HEK293T (cell line): ENCODE data around the gene IZUMO1.

ENCODE experiments used
- BHLHE40 ChIP-seq: fragments of 450-650 bp; IDR thresholded peaks from 2 replicates; pipeline ENCODE4 v1.6.1; 2016; ENCODE audit warnings: mild to moderate bottlenecking, moderate library complexity, borderline replicate concordance
- CTBP1 ChIP-seq: fragments of 450-650 bp; IDR thresholded peaks from 2 replicates; pipeline ENCODE4 v1.6.1; 2016; ENCODE audit warnings: borderline replicate concordance
- FOXA1 ChIP-seq: fragments of 450-650 bp; IDR thresholded peaks from 2 replicates; pipeline ENCODE4 v1.6.1; 2016; ENCODE audit warnings: mild to moderate bottlenecking
- FOXK2 ChIP-seq: fragments of 450-650 bp; IDR thresholded peaks from 2 replicates; pipeline ENCODE4 v1.6.1; 2016; ENCODE audit warnings: mild to moderate bottlenecking
- FOXM1 ChIP-seq: fragments of 450-650 bp; IDR thresholded peaks from 2 replicates; pipeline ENCODE4 v1.6.1; 2017; ENCODE audit warnings: mild to moderate bottlenecking, borderline replicate concordance
- HDGF ChIP-seq: fragments of 450-650 bp; IDR thresholded peaks from 2 replicates; pipeline ENCODE4 v1.6.1; 2017; ENCODE audit warnings: antibody characterized with exemption, borderline replicate concordance
- LEF1 ChIP-seq: fragments of 450-650 bp; IDR thresholded peaks from 2 replicates; pipeline ENCODE4 v1.6.1; 2017; ENCODE audit warnings: mild to moderate bottlenecking, borderline replicate concordance
- NFRKB ChIP-seq: fragments of 450-650 bp; IDR thresholded peaks from 2 replicates; pipeline ENCODE4 v1.6.1; 2016; ENCODE audit warnings: mild to moderate bottlenecking, moderate library complexity
- PKNOX1 ChIP-seq: fragments of 450-650 bp; IDR thresholded peaks from 2 replicates; pipeline ENCODE4 v1.6.1; 2016
- SP1 ChIP-seq: fragments of 450-650 bp; IDR thresholded peaks from 2 replicates; pipeline ENCODE4 v1.6.1; 2017
- TARDBP ChIP-seq: fragments of 450-650 bp; IDR thresholded peaks from 2 replicates; pipeline ENCODE4 v1.6.1; 2016
- ZNF384 ChIP-seq: fragments of 450-650 bp; IDR thresholded peaks from 2 replicates; pipeline ENCODE4 v1.6.1; 2016

GRCh38 chr19:48760504-48761205, 13.9 kb upstream of the IZUMO1 start:
- no peak for TF ChIP-seq PKNOX1
- TF ChIP-seq TARDBP = no peak
- no peak for TF ChIP-seq LEF1
- no peak for TF ChIP-seq CTBP1
- no peak for TF ChIP-seq BHLHE40
- no peak for TF ChIP-seq ZNF384
- TF ChIP-seq HDGF = no peak
- no peak for TF ChIP-seq SP1
- no peak for TF ChIP-seq NFRKB
- no peak for TF ChIP-seq FOXA1
- TF ChIP-seq FOXM1 = no peak
- no peak for TF ChIP-seq FOXK2
